Body of pancreas (tissue), 4 donors: ENCODE results near the gene IFITM10. TPM values are rescaled to one million over a fixed set of nuclear protein-coding genes. Genes with fewer than 3 reads are reported as not detected.

Experiments
- ATAC-seq: fragments of 150-250 bp; one replicate; pipeline ENCODE4 v1.9.1; 2016
- DNase-seq, 4 donors: peaks; one replicate each; pipeline ENCODE4 v3.0.0-alpha.2; 2019
- H3K27ac ChIP-seq, 4 donors: fragments of 200-600 bp; sonication (generic); 1 replicate in 3 of 4; 2 replicates in 1 of 4; pipeline versions ENCODE4 v1.5.1 to v1.6.1; 2016 to 2019; ENCODE audit warnings: mild to moderate bottlenecking in 1 of 4, mixed read lengths in 1 of 4, moderate library complexity in 1 of 4
- H3K27me3 ChIP-seq, 2 donors: fragments of 200-600 bp; sonication (generic); one replicate each; pipeline ENCODE4 v1.6.0; 2016; ENCODE audit warnings: mild to moderate bottlenecking in 1 of 2
- H3K36me3 ChIP-seq, 2 donors: fragments of 200-600 bp; sonication (generic); replicated peaks in 1 of 2; 2 replicates each; pipeline ENCODE4 v1.5.1; 2016; ENCODE audit warnings: low read depth in 2 of 2; ENCODE audit not compliant: insufficient read depth in 1 of 2
- H3K4me1 ChIP-seq: fragments of 200-600 bp; sonication (generic); one replicate; pipeline ENCODE4 v1.6.0; 2016
- H3K4me3 ChIP-seq, 2 donors: fragments of 200-600 bp; sonication (generic); 1 replicate in 1 of 2; 2 replicates in 1 of 2; pipeline ENCODE4 v1.5.1; 2016 to 2019
- H3K9me3 ChIP-seq, 3 donors: fragments of 200-600 bp; sonication (generic); 1 replicate in 2 of 3; 2 replicates in 1 of 3; pipeline ENCODE4 v1.5.1; 2016
- CTCF ChIP-seq, 7 experiments: fragments of 450-650 bp in 4 of 7; fragments of 200-600 bp in 3 of 7; sonication (generic) in 3 of 7; IDR thresholded peaks; one replicate each; pipeline ENCODE4 v1.5.1; 2016 to 2019; ENCODE audit warnings: antibody characterized with exemption in 7 of 7
- POLR2A ChIP-seq, 3 donors: fragments of 450-650 bp; IDR thresholded peaks; one replicate each; pipeline ENCODE4 v1.6.1; 2016; ENCODE audit warnings: antibody characterized with exemption in 3 of 3, mild to moderate bottlenecking in 2 of 3
- WGBS, 2 donors: methylation state at CpG; one replicate each; pipeline ENCODE4 v1.1.5; 2017; 5-methylcytosine and 5-hydroxymethylcytosine counted together
- intact Hi-C: fragments of 100-400 bp; cut with DNase I; formaldehyde crosslinking; loops from one replicate; pipeline ENCODE4 v1.15.1; 2023
- total RNA-seq, 2 donors: library from RNA; depleted of rRNA; stranded (reverse); fragments of >200 nt; gene quantifications; one replicate each; pipeline ENCODE4 v1.1.0, GENCODE V29; 2016

IFITM10 gene
- total RNA-seq, 2 donors from 2014 or later: 0.26 TPM; not detected in 1

- ATAC-seq: no peak
These were observed 34.6 kb upstream of the IFITM10 start for GRCh38 chr11:1784761-1785650.

GRCh38 chr11:1783725-1784529 is 33.5 kb upstream of the IFITM10 start:
- Histone ChIP-seq H3K36me3 (no peaks in the 10 kb centered on the region), H3K27ac (no peak overlapping the region), H3K27me3 (no peaks in the 10 kb centered on the region), H3K4me1 (no peaks in the 10 kb centered on the region), H3K4me3 (no peak overlapping the region), H3K9me3 (no peaks in the 10 kb centered on the region)
- intact Hi-C loops: no loop called here
- TF ChIP-seq POLR2A (IDR thresholded peaks at IDR 0.05): no peak
- TF ChIP-seq CTCF (IDR thresholded peaks at IDR 0.05): no peak
- 73 to 81% methylated on average over 17 to 21 of the region's 24 CpGs for WGBS, 2 donors
- DNase-seq (no peak), ATAC-seq (no peak)

More at GRCh38 chr11:1784761-1785650, 34.6 kb upstream of the IFITM10 start:
- Histone ChIP-seq H3K27ac (no peak overlapping the region), H3K4me3 (no peak overlapping the region), H3K9me3 (no peaks in the 10 kb centered on the region), H3K4me1 (no peaks in the 10 kb centered on the region), H3K27me3 (no peaks in the 10 kb centered on the region), H3K36me3 (no peaks in the 10 kb centered on the region)
- no peak for TF ChIP-seq POLR2A (IDR thresholded peaks at IDR 0.05)
- no peak for TF ChIP-seq CTCF (IDR thresholded peaks at IDR 0.05)
- WGBS, 2 donors: 80 to 85% methylated on average over 18 to 23 of the region's 23 CpGs
- intact Hi-C loops: no loop called here
- no peak for DNase-seq

- peak overlapping the region in 1 of 4 donors; percentile 48 for H3K27ac ChIP-seq
- H3K4me3 ChIP-seq: no peak overlapping the region
- H3K36me3 ChIP-seq: no peaks in the 10 kb centered on the region
- H3K9me3 ChIP-seq: no peaks in the 10 kb centered on the region
- peak in 1 of 4 donors; percentile 55 for DNase-seq
- H3K4me1 ChIP-seq: no peaks in the 10 kb centered on the region
- no peaks in the 10 kb centered on the region for H3K27me3 ChIP-seq
- 74 to 76% methylated on average over 17 to 20 of the region's 20 CpGs for WGBS, 2 donors
- no peak for ATAC-seq
- intact Hi-C loops: no loop called here
- TF ChIP-seq CTCF (IDR thresholded peaks at IDR 0.05): no peak
- TF ChIP-seq POLR2A (IDR thresholded peaks at IDR 0.05): no peak
These were observed 32.7 kb upstream of the IFITM10 start for GRCh38 chr11:1782831-1783724.

GRCh38 chr11:1782031-1782590 is 31.7 kb upstream of the IFITM10 start:
- ATAC-seq: no peak
- H3K27me3 ChIP-seq: no peaks in the 10 kb centered on the region
- no peak overlapping the region for H3K4me3 ChIP-seq
- DNase-seq: peak in 1 of 4 donors; percentile 46
- peak overlapping the region in 1 of 4 donors; percentile 48 for H3K27ac ChIP-seq
- TF ChIP-seq POLR2A (IDR thresholded peaks at IDR 0.05): no peak
- no peak for TF ChIP-seq CTCF (IDR thresholded peaks at IDR 0.05)
- WGBS, 2 donors: 69 to 81% methylated on average over 12 to 13 of the region's 13 CpGs
- no peaks in the 10 kb centered on the region for H3K36me3 ChIP-seq
- H3K9me3 ChIP-seq: no peaks in the 10 kb centered on the region
- intact Hi-C loops: no loop called here
- no peaks in the 10 kb centered on the region for H3K4me1 ChIP-seq
